Bronchus fibroblast of lung (primary cell): ENCODE data around the gene FFAR3. TPM values are rescaled to one million over a fixed set of nuclear protein-coding genes. Genes with fewer than 3 reads are reported as not detected.

Experiments
- total RNA-seq: library from RNA; depleted of rRNA; stranded (reverse); fragments of >200 nt; gene quantifications from 2 replicates; pipeline ENCODE4 v1.2.3, GENCODE V29; 2015

FFAR3 gene, protein sequence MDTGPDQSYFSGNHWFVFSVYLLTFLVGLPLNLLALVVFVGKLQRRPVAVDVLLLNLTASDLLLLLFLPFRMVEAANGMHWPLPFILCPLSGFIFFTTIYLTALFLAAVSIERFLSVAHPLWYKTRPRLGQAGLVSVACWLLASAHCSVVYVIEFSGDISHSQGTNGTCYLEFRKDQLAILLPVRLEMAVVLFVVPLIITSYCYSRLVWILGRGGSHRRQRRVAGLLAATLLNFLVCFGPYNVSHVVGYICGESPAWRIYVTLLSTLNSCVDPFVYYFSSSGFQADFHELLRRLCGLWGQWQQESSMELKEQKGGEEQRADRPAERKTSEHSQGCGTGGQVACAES
- total RNA-seq = not detected in 2 replicates

DNA sequence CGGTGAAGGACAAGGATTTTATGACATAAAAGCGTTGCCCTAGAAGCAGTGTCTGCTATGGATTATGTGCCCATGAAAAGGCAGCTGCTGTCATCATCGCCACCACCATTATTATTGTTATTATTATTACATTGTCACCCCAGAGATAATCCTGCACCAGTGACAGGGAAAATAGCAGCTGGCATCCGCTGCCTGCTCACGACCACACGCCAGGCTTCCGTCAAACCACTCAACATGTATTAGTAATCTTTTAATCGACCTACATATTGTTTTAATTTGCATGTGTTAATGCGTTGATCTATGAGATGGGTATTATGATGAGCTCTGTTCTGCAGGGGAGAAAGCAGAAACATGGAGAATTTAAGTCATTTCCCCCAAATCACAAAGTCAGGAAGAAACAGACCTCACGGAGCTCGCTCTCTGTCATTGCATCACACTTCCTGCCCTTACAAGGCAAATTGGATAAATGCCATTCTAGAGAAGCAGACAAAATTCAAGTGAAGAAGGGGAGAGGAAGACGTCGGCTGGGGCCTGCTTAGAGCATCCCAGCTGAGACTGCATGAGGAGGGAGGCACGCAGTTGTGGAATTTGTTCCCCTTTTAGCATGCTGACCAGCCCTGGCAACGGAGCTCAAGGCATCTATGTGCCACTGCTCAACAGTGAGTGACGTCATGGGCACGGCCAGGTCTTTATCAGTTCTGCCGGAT, at the start of gene FFAR3:
Gene FFAR3 (plus strand): TSS at position 594 of the 707 bp plus-strand sequence. CDS start 431 bp downstream, outside the sequence.

DNA sequence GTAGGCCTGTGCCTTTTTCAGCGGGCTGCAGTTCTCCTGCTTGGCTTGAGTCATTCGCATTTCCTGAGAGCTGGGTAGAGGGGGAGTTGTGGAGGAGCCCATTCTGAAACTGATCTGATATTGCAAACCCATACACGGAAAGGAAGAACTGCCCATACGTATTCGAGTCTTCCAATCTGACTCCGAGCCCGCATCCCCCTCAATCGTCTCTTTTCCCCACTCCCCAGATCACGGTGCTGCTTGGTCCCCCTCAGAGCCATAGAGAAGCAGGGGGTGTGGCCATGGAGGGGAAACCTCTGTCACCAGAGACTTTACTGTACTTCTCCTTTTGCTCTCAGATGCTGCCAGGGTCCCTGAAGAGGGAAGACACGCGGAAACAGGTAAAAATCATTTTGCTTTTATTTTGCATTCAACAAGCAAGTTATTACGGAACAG, 29.4 kb upstream of the FFAR3 start, which contains the start of gene CD22:
Gene CD22 (plus strand): TSS at position 337 of the 435 bp plus-strand sequence. CDS start 2,854 bp downstream, outside the sequence.

DNA sequence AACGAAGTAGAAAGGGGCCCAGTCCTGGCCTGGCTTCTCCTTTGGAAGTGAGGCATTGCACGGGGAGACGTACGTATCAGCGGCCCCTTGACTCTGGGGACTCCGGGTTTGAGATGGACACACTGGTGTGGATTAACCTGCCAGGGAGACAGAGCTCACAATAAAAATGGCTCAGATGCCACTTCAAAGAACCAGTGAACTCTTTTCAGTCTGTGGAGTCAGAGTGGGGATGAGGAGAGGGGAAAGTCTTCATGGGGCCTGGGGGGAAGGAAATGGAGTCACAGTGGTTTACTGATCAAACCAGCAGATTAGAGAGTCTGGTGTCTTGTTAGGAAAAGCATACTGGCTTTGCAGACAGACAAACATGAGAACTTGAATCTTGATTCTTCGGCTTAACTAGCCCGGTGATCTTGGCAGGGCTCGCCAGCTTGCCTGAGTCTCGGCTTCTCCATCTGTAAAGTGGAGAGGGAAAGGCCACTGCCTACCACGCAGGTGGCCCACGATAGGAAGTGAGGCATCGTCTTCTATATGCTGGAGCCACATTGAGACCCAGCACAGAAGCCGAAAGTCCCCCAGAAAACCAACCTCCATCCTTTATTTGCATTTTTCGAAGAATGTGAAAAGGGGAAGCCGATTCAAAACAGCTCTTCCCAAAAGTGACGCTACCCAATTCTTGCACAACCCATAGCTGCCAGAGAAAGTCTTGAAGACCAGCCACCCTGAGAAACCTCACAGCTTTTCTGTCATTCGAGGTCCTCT, 10.9 kb upstream of the FFAR3 start, which contains the start of gene FFAR1:
Gene FFAR1 (plus strand): TSS at position 732 of the 759 bp plus-strand sequence. CDS start 3,650 bp downstream, outside the sequence.

DNA sequence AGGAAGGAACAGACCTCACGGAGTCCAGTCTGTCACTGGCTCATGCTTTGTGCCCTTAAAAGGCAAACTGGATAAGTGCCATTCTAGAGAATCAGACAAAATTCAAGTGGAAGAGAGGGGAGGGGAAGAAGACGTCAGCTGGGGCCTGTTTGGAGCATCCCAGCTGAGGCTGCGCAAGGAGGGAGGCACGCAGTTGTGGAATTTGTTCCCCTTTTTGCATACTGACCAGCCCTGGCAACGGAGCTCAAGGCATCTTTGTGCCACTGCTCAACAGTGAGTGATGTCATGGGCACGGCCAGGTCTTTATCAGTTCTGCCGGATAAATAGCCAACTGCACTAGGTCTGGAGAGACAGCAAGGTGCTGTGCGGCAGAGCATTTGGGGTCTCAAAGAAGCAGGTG, 12.5 kb downstream of the FFAR3 start, which contains the start of gene GPR42:
Gene GPR42 (plus strand): TSS at position 347 of the 400 bp plus-strand sequence. CDS start 292 bp downstream, outside the sequence.

Other genes with a start within 250 kb of the FFAR3 start
- not detected in 2 replicates for gene FXYD3, start 242.6 kb upstream of the FFAR3 start, total RNA-seq
- not detected in 2 replicates for gene LGI4, start 223.4 kb upstream of the FFAR3 start, total RNA-seq
- 0.50 and 1.8 TPM in 2 replicates for gene FXYD1, start 219.6 kb upstream of the FFAR3 start, total RNA-seq
- gene FXYD7, start 215.2 kb upstream of the FFAR3 start, total RNA-seq = not detected in 2 replicates
- gene FXYD5, start 203.7 kb upstream of the FFAR3 start, total RNA-seq = 120 and 124 TPM in 2 replicates
- gene FAM187B, start 129.7 kb upstream of the FFAR3 start, total RNA-seq = not detected in 2 replicates
- 1.8 and 2.0 TPM in 2 replicates for gene LSR, start 109.5 kb upstream of the FFAR3 start, total RNA-seq
- 50.1 and 61.5 TPM in 2 replicates for gene USF2, start 89.5 kb upstream of the FFAR3 start, total RNA-seq
- not detected in 2 replicates for gene HAMP, start 75.9 kb upstream of the FFAR3 start, total RNA-seq
- not detected in 2 replicates for gene MAG, start 66.3 kb upstream of the FFAR3 start, total RNA-seq
- gene CD22, start 29.3 kb upstream of the FFAR3 start, total RNA-seq = under 0.01 TPM in 1 of 2 replicates, not detected in the other
- gene FFAR1, start 10.6 kb upstream of the FFAR3 start, total RNA-seq = not detected in 2 replicates
- gene GPR42, start 12.6 kb downstream of the FFAR3 start, total RNA-seq = not detected in 2 replicates
- gene FFAR2, start 89.8 kb downstream of the FFAR3 start, total RNA-seq = not detected in 2 replicates
- gene KRTDAP, start 132.0 kb downstream of the FFAR3 start, total RNA-seq = not detected in 2 replicates
- gene DMKN, start 155.2 kb downstream of the FFAR3 start, total RNA-seq = 11.3 and 13.5 TPM in 2 replicates
- gene SBSN, start 169.9 kb downstream of the FFAR3 start, total RNA-seq = 0.15 TPM in 1 of 2 replicates, not detected in the other
- gene GAPDHS, start 175.0 kb downstream of the FFAR3 start, total RNA-seq = not detected in 2 replicates
- 102 and 106 TPM in 2 replicates for gene TMEM147, start 187.2 kb downstream of the FFAR3 start, total RNA-seq
- not detected in 2 replicates for gene ATP4A, start 205.2 kb downstream of the FFAR3 start, total RNA-seq
- not detected in 2 replicates for gene PMIS2, start 227.7 kb downstream of the FFAR3 start, total RNA-seq